Measurements from ENCODE around the gene PMEL. TPM values are rescaled to one million over a fixed set of nuclear protein-coding genes. Genes with fewer than 3 reads are reported as not detected.

PMEL gene
- total RNA-seq, 5 donors from 2014 or later (not counting 1 experiment from before 2014, with no cell fraction given), result 0.20 TPM; not detected in 4

DNA sequence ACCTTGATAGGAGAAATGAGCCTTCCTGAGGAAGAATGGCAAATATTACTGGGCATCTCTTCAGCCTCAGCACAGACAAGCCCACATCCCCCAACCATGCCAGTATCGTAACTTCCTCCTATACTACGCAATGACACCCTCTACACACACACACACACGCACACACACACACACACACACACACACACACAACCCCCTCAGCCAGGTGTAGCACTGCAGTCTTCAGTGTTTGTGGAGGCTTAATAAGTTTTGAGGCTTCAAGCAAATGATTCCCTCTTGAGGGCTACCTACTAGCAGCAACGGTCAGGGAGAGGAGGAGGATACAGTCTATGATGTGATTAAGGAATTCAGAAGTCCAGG lies 33.3 kb downstream of the PMEL start:
- DNase-seq, result peak in 34 of 35 experiments; percentile 23 to 70 (median 55)
- Histone ChIP-seq H3K4me3 (ENCODE audit: control insufficient read depth in 1 of 2, extremely low read depth in 1 of 2, low read length in 1 of 2) (peak overlapping the region; percentile 88 to 93), H3K36me3 (ENCODE audit: control insufficient read depth in 2 of 2, extremely low read depth in 1 of 2, insufficient read depth in 1 of 2, low read length in 1 of 2) (peaks cover 3 to 38% of the 10 kb centered on the region in 2 donors), H3K4me1 (ENCODE audit: control insufficient read depth in 1 of 2, extremely low read depth in 1 of 2, insufficient read depth in 2 of 2, low read length in 2 of 2) (peaks cover 43 to 71% of the 10 kb centered on the region in 2 experiments), H3K27ac (ENCODE audit: low read length) (peak overlapping the region; percentile 73), H3K27me3 (replicated peaks in 1 of 2; ENCODE audit: control insufficient read depth in 2 of 2, extremely low read depth in 1 of 2, insufficient read depth in 2 of 2, low read length in 1 of 2) (no peaks in the 10 kb centered on the region), H3K9me3 (no peaks in the 10 kb centered on the region)
- ChIA-PET CTCF (interaction anchor here in 1 of 2 donors (1.0 to 1.3 kb wide), 2 partner anchors 42 to 115 kb away, joined by 4 to 6 read pairs; partner anchors contain the start of genes ORMDL2, RAB5B and SARNP), POLR2A (no interaction called here)
- H3K27me3 Mint-ChIP-seq, result no peaks in the 10 kb centered on the region
- peak in 1 of 4 experiments; percentile 8 for ATAC-seq (replicated peaks in 1 of 4)
- H3K9me3 Mint-ChIP-seq, result no peaks in the 10 kb centered on the region
- WGBS (ENCODE audit: insufficient coverage), result 0% methylated on average over 1 of the region's 4 CpGs
- peak overlapping the region; percentile 96 to 100 (median 97) for H3K4me3 Mint-ChIP-seq
- peaks cover 40% of the 10 kb centered on the region for H3K36me3 Mint-ChIP-seq
- H3K27ac Mint-ChIP-seq, result peak overlapping the region; percentile 96 to 99
- H3K4me1 Mint-ChIP-seq, result peaks cover 62 to 80% (median 76%) of the 10 kb centered on the region in 3 donors

DNA sequence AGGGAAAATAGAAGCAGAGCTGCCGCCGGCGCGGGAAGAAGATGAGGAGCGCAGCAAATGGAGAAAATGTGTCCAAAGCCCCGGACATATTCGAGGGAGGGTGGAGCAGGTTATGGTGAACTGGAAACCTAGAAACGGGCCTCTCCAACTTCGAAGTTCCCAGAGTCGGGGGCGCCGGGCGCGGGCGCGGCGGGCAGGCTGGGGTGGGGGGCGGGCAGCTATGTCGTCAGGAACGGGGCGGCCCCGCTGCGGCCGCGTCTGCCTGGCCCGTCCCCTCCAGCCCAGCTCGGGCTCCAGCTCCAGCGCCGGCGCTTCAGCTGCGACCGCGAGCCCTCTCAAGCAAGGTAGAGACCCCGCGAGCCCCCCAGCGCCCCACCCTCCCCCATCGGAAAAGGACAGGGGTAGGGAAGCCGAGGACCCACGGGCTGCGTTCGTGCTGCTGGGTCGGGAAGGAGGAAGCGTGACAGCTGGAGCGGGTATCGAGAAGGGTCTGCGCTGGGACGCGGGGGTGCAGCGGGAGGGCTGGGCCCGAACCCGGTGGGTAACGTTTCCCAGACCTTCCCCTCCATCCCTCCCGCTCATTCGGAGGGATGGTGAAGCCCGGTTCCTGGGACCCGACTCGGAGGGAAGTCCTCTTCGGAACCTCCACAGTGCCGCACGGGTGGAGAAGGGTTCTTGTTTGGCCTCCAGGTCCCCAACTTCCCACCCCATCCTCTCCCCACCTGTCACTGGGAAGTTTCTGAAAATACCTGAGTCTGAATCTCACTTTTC lies 33.9 kb downstream of the PMEL start:
- Mint-ChIP-seq H3K27ac (peak overlapping the region; percentile 96 to 99), H3K36me3 (peaks cover 34% of the 10 kb centered on the region), H3K4me1 (peaks cover 56 to 77% (median 70%) of the 10 kb centered on the region in 3 donors), H3K4me3 (peak overlapping the region; percentile 96 to 100 (median 97)), H3K27me3 (no peaks in the 10 kb centered on the region), H3K9me3 (no peaks in the 10 kb centered on the region)
- Histone ChIP-seq H3K27ac (ENCODE audit: low read length) (peak overlapping the region; percentile 84), H3K9me3 (no peaks in the 10 kb centered on the region), H3K27me3 (replicated peaks in 1 of 2; ENCODE audit: control insufficient read depth in 2 of 2, extremely low read depth in 1 of 2, insufficient read depth in 2 of 2, low read length in 1 of 2) (no peaks in the 10 kb centered on the region), H3K36me3 (ENCODE audit: control insufficient read depth in 2 of 2, extremely low read depth in 1 of 2, insufficient read depth in 1 of 2, low read length in 1 of 2) (peaks cover 0 to 32% of the 10 kb centered on the region in 2 donors), H3K4me1 (ENCODE audit: control insufficient read depth in 1 of 2, extremely low read depth in 1 of 2, insufficient read depth in 2 of 2, low read length in 2 of 2) (peaks cover 37 to 65% of the 10 kb centered on the region in 2 experiments), H3K4me3 (ENCODE audit: control insufficient read depth in 1 of 2, extremely low read depth in 1 of 2, low read length in 1 of 2) (peak overlapping the region; percentile 88 to 98)
- DNase-seq, result peak in 6 of 35 experiments; percentile 12 to 53 (median 33)
- ATAC-seq (replicated peaks in 1 of 4), result no peak
- WGBS (ENCODE audit: insufficient coverage), result under 1% methylated on average over 32 of the region's 60 CpGs
- ChIA-PET POLR2A (no interaction called here), CTCF (interaction anchor here in 1 of 2 donors (1.1 kb wide), 1 partner anchor 8 kb away, joined by 6 read pairs; no protein-coding TSS in a partner anchor)

DNA sequence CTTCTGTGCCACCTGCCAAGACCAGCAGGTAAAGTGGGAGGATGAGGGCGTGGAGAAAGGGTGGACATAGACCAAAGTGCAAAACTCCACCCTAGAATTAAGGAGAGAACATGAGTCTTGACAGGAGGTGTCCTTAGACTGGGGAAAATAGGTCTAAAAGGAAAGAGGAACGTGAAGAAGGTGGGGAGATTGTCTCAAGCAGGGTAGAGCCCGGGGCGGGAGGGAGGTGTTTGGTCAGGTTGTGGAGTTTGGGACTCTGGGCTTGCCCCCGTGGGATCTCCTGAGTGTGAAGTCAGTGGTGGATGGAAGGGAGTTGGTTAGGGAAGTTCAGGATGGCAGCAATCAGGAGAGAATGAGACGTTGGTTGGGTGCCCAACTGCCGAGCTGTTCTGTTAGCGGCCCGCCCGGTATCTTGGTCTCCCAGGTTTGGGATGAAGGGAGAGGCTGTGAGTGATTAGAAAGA lies 34.5 kb downstream of the PMEL start:
- Histone ChIP-seq H3K27ac (ENCODE audit: low read length) (peak overlapping the region; percentile 84), H3K36me3 (ENCODE audit: control insufficient read depth in 2 of 2, extremely low read depth in 1 of 2, insufficient read depth in 1 of 2, low read length in 1 of 2) (peaks cover 0 to 26% of the 10 kb centered on the region in 2 donors), H3K9me3 (no peaks in the 10 kb centered on the region), H3K27me3 (replicated peaks in 1 of 2; ENCODE audit: control insufficient read depth in 2 of 2, extremely low read depth in 1 of 2, insufficient read depth in 2 of 2, low read length in 1 of 2) (no peaks in the 10 kb centered on the region), H3K4me3 (ENCODE audit: control insufficient read depth in 1 of 2, extremely low read depth in 1 of 2, low read length in 1 of 2) (peak overlapping the region; percentile 88 to 98), H3K4me1 (ENCODE audit: control insufficient read depth in 1 of 2, extremely low read depth in 1 of 2, insufficient read depth in 2 of 2, low read length in 2 of 2) (peaks cover 34 to 60% of the 10 kb centered on the region in 2 experiments)
- WGBS (ENCODE audit: insufficient coverage), result 0% methylated on average over 9 of the region's 10 CpGs
- H3K27me3 Mint-ChIP-seq, result no peaks in the 10 kb centered on the region
- DNase-seq (peak in 1 of 35 experiments; percentile 6), ATAC-seq (replicated peaks in 1 of 4) (no peak)
- peaks cover 53 to 77% (median 67%) of the 10 kb centered on the region in 3 donors for H3K4me1 Mint-ChIP-seq
- H3K4me3 Mint-ChIP-seq, result peak overlapping the region; percentile 96 to 100 (median 97)
- peak overlapping the region; percentile 96 to 99 for H3K27ac Mint-ChIP-seq
- peaks cover 31% of the 10 kb centered on the region for H3K36me3 Mint-ChIP-seq
- CTCF ChIA-PET, result interaction anchor here in 1 of 2 donors (1.1 kb wide), 1 partner anchor 9 kb away, joined by 6 read pairs; no protein-coding TSS in a partner anchor
- H3K9me3 Mint-ChIP-seq, result no peaks in the 10 kb centered on the region
- POLR2A ChIA-PET, result no interaction called here

DNA sequence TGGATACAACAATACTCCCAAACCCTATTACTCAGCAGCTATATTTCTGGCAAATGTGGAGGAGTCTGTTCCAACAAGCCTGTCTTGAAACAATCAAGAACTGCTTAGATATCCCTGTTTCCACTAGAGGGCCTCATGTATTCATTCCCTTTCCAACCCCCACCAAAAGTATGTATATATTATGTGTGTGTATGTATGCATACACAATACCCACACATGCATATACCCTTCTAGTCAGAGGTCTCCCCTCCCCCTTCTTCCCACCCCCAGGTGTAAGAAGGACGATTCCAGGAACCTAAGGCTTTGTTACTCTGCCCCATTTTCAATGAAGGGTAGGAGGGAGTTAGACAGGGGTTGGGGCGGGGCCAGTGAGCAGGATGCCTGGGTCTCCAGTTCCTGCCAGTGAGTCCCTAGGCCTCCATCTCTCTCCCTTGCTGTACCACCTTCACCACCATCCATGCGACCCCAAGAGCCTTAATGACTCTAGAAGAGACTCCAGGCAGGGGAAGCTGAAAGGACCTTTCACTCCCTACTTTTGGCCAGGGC lies 35.0 kb downstream of the PMEL start, which contains the start of gene DGKA:
Gene DGKA (plus strand): TSS at position 392 of the 546 bp plus-strand sequence. CDS start 5,342 bp downstream, outside the sequence.
- ATAC-seq (replicated peaks in 1 of 4), result peak; percentile 26 to 29 (median 28)
- no peaks in the 10 kb centered on the region for H3K9me3 Mint-ChIP-seq
- Histone ChIP-seq H3K4me1 (ENCODE audit: control insufficient read depth in 1 of 2, extremely low read depth in 1 of 2, insufficient read depth in 2 of 2, low read length in 2 of 2) (peaks cover 36 to 60% of the 10 kb centered on the region in 2 experiments), H3K36me3 (ENCODE audit: control insufficient read depth in 2 of 2, extremely low read depth in 1 of 2, insufficient read depth in 1 of 2, low read length in 1 of 2) (peaks cover 0 to 23% of the 10 kb centered on the region in 2 donors), H3K9me3 (no peaks in the 10 kb centered on the region), H3K27ac (ENCODE audit: low read length) (peak within 1 kb of the TSS; percentile 84), H3K4me3 (ENCODE audit: control insufficient read depth in 1 of 2, extremely low read depth in 1 of 2, low read length in 1 of 2) (peak within 1 kb of the TSS; percentile 88 to 98), H3K27me3 (replicated peaks in 1 of 2; ENCODE audit: control insufficient read depth in 2 of 2, extremely low read depth in 1 of 2, insufficient read depth in 2 of 2, low read length in 1 of 2) (no peaks in the 10 kb centered on the region)
- peaks cover 53 to 77% (median 67%) of the 10 kb centered on the region in 3 donors for H3K4me1 Mint-ChIP-seq
- ChIA-PET CTCF (interaction anchor here (0.6 to 1.3 kb wide), 9 partner anchors 9 to 192 kb away, joined by 3 to 14 read pairs (median 4); partner anchors contain the start of genes RAB5B (in 1 of the 2) and SARNP (in 1 of the 2)), POLR2A (interaction anchor here in 1 of 2 donors (0.5 kb wide), 1 partner anchor 101 kb away, joined by 6 read pairs; the partner anchor contains the start of gene DNAJC14)
- H3K4me3 Mint-ChIP-seq, result peak within 1 kb of the TSS; percentile 96 to 100 (median 97)
- WGBS (ENCODE audit: insufficient coverage), result no CpG with 5 or more reads among the region's 3 CpGs
- no peaks in the 10 kb centered on the region for H3K27me3 Mint-ChIP-seq
- peaks cover 27% of the 10 kb centered on the region for H3K36me3 Mint-ChIP-seq
- peak within 1 kb of the TSS; percentile 96 to 99 for H3K27ac Mint-ChIP-seq
- peak; percentile 53 to 82 (median 73) for DNase-seq

DNA sequence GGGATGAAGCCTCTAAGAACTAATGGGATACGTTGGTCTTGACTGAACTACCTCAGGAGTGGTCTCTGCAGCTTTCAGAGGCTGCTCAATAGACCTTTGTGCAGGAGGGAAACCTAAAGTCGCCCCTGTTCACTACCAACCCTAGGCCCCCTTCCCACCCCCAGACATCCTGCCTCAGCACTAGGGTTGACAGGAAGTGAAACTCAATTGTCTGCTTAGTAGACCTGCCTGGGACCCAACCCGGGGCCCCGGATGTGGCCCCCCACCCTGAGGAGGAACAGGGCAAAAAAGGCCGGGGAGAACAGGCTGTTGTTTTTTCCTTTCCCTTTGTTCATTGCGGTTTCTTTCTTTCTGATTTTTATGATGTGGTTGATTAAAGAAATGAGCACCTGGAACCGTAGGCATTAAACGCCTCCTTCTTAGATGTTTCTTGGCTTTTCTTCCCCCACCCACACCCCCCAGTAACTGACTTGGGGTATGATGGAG lies 36.5 kb downstream of the PMEL start:
- no peaks in the 10 kb centered on the region for H3K27me3 ChIP-seq (replicated peaks in 1 of 2; ENCODE audit: control insufficient read depth in 2 of 2, extremely low read depth in 1 of 2, insufficient read depth in 2 of 2, low read length in 1 of 2)
- no peaks in the 10 kb centered on the region for H3K9me3 ChIP-seq
- H3K27me3 Mint-ChIP-seq, result no peaks in the 10 kb centered on the region
- ATAC-seq (replicated peaks in 1 of 4) (peak; percentile 56 to 72 (median 60)), DNase-seq (peak; percentile 82 to 98 (median 92))
- H3K4me3 ChIP-seq (ENCODE audit: control insufficient read depth in 1 of 2, extremely low read depth in 1 of 2, low read length in 1 of 2), result peak overlapping the region; percentile 88 to 100
- peaks cover 0 to 16% of the 10 kb centered on the region in 2 donors for H3K36me3 ChIP-seq (ENCODE audit: control insufficient read depth in 2 of 2, extremely low read depth in 1 of 2, insufficient read depth in 1 of 2, low read length in 1 of 2)
- ChIA-PET POLR2A (no interaction called here), CTCF (interaction anchor here (0.6 to 1.3 kb wide), 4 partner anchors 9 to 191 kb away, joined by 3 to 14 read pairs (median 6); no protein-coding TSS in a partner anchor)
- H3K4me3 Mint-ChIP-seq, result peak overlapping the region; percentile 96 to 100 (median 97)
- peak overlapping the region; percentile 96 to 99 for H3K27ac Mint-ChIP-seq
- H3K36me3 Mint-ChIP-seq, result peaks cover 24% of the 10 kb centered on the region
- H3K9me3 Mint-ChIP-seq, result no peaks in the 10 kb centered on the region
- peaks cover 50 to 76% (median 64%) of the 10 kb centered on the region in 3 donors for H3K4me1 Mint-ChIP-seq
- WGBS (ENCODE audit: insufficient coverage), result 0% methylated on average over 2 of the region's 8 CpGs
- H3K4me1 ChIP-seq (ENCODE audit: control insufficient read depth in 1 of 2, extremely low read depth in 1 of 2, insufficient read depth in 2 of 2, low read length in 2 of 2), result peaks cover 31 to 47% of the 10 kb centered on the region in 2 experiments
- H3K27ac ChIP-seq (ENCODE audit: low read length), result peak overlapping the region; percentile 79

All from T-cell (primary cell).